IMR-90 (cell line): Measurements from ENCODE around the gene SHROOM4. TPM values are rescaled to one million over a fixed set of nuclear protein-coding genes. Genes with fewer than 3 reads are reported as not detected.

Experiments used
- ATAC-seq: fragments of 200-7000 bp; cut with Tn5 transposase; 2 replicates; pipeline ENCODE4 v1.9.1; 2020; ENCODE audit warnings: low read depth, mild to moderate bottlenecking, moderate library complexity
- BruUV-seq: library from RNA; stranded (reverse); fragments of 400-500 nt; replicated peaks from 2 replicates; lab custom pipeline; 2021; lab: Mats Ljungman, UMichigan
- CTCF ChIA-PET: fragments of 300-600 bp; formaldehyde crosslinking; extraction: SDS; loops from one replicate; lab custom pipeline; 2021; ENCODE audit warnings: antibody characterized with exemption; lab: Yijun Ruan, JAX
- POLR2A ChIA-PET: fragments of 300-600 bp; sonication (Branson Sonifier 250); formaldehyde crosslinking; loops from one replicate; lab custom pipeline; 2022; ENCODE audit warnings: antibody characterized with exemption; ENCODE audit not compliant: unreplicated experiment; lab: Charles Lee
- DNase-seq: peaks from one replicate; pipeline ENCODE4 v3.0.0; 2013
- H2AFZ ChIP-seq: replicated peaks from 2 replicates; pipeline ENCODE3; 2013; ENCODE audit warnings: low read length, mild to moderate bottlenecking; ENCODE audit not compliant: poor library complexity
- H2AK5ac ChIP-seq: 2 replicates; pipeline ENCODE4 v1.6.1; 2013; ENCODE audit warnings: low read depth, low read length, inconsistent platforms
- H2AK9ac ChIP-seq: replicated peaks from 2 replicates; pipeline ENCODE3; 2013; ENCODE audit warnings: mild to moderate bottlenecking, low read depth, low read length, moderate library complexity; ENCODE audit not compliant: poor library complexity
- H2BK120ac ChIP-seq: 2 replicates; pipeline ENCODE4 v1.6.1; 2013; ENCODE audit warnings: low read depth, low read length, inconsistent platforms
- H2BK15ac ChIP-seq: 3 replicates; pipeline ENCODE4 v1.6.1; 2013; ENCODE audit warnings: low read depth, low read length, inconsistent platforms
- H2BK20ac ChIP-seq: 2 replicates; pipeline ENCODE4 v1.6.1; 2013; ENCODE audit warnings: low read depth, mild to moderate bottlenecking, inconsistent platforms, low read length, moderate library complexity
- H2BK5ac ChIP-seq: 2 replicates; pipeline ENCODE4 v1.6.1; 2013; ENCODE audit warnings: mild to moderate bottlenecking, low read depth, low read length, inconsistent platforms; ENCODE audit not compliant: poor library complexity, severe bottlenecking
- H3K14ac ChIP-seq: replicated peaks from 2 replicates; pipeline ENCODE4 v1.6.1; 2013; ENCODE audit warnings: low read depth, low read length, inconsistent platforms
- H3K18ac ChIP-seq: 2 replicates; pipeline ENCODE4 v1.6.1; 2013; ENCODE audit warnings: low read depth, low read length, control low read depth
- H3K23ac ChIP-seq: 2 replicates; pipeline ENCODE4 v1.6.1; 2013; ENCODE audit warnings: low read depth, low read length, inconsistent platforms
- H3K27ac ChIP-seq: 2 replicates; pipeline ENCODE4 v1.5.1; 2013; ENCODE audit warnings: mild to moderate bottlenecking, control low read depth, low read length; ENCODE audit not compliant: insufficient read depth
- H3K27me3 ChIP-seq: 2 replicates; pipeline ENCODE4 v1.6.1; 2013; ENCODE audit warnings: low read length; ENCODE audit not compliant: control insufficient read depth, insufficient read depth
- H3K36me3 ChIP-seq: 2 replicates; pipeline ENCODE4 v1.6.1; 2013; ENCODE audit warnings: low read length, mixed read lengths; ENCODE audit not compliant: control insufficient read depth, insufficient read depth
- H3K4ac ChIP-seq: 2 replicates; pipeline ENCODE4 v1.6.1; 2013; ENCODE audit warnings: low read depth, low read length, inconsistent platforms
- H3K4me1 ChIP-seq: 2 replicates; pipeline ENCODE4 v1.6.1; 2013; ENCODE audit warnings: low read length, mixed read lengths; ENCODE audit not compliant: control insufficient read depth, insufficient read depth
- H3K4me2 ChIP-seq: 2 replicates; pipeline ENCODE4 v1.6.1; 2013; ENCODE audit warnings: low read depth, mild to moderate bottlenecking, control low read depth, low read length, moderate library complexity
- H3K4me3 ChIP-seq: 2 replicates; pipeline ENCODE4 v1.5.1; 2013; ENCODE audit warnings: low read depth, mild to moderate bottlenecking, control low read depth, low read length, moderate library complexity; ENCODE audit not compliant: insufficient read depth
- H3K56ac ChIP-seq: 2 replicates; pipeline ENCODE4 v1.6.1; 2013; ENCODE audit warnings: low read length, inconsistent platforms; ENCODE audit not compliant: insufficient read depth; ENCODE audit errors: extremely low read depth
- H3K79me1 ChIP-seq, 2 experiments: 2 replicates each; pipeline ENCODE4 v1.6.1; 2013; ENCODE audit warnings: low read length in 2 of 2, inconsistent platforms in 1 of 2, low read depth in 1 of 2
- H3K9ac ChIP-seq: 2 replicates; pipeline ENCODE4 v1.6.1; 2013; ENCODE audit warnings: low read depth, low read length, control low read depth
- H3K9me1 ChIP-seq: 2 replicates; pipeline ENCODE4 v1.6.1; 2013; ENCODE audit warnings: low read length, inconsistent platforms; ENCODE audit not compliant: insufficient read depth
- H3K9me3 ChIP-seq: 2 replicates; pipeline ENCODE4 v1.6.1; 2013; ENCODE audit warnings: low read length; ENCODE audit not compliant: control insufficient read depth, insufficient read depth
- H4K20me1 ChIP-seq: 2 replicates; pipeline ENCODE4 v1.6.1; 2013; ENCODE audit warnings: low read length, inconsistent platforms; ENCODE audit not compliant: insufficient read depth
- H4K5ac ChIP-seq: 2 replicates; pipeline ENCODE4 v1.6.1; 2013; ENCODE audit warnings: mild to moderate bottlenecking, low read depth, low read length, control low read depth
- H4K8ac ChIP-seq, 2 experiments: 2 replicates each; pipeline ENCODE4 v1.6.1; 2013; ENCODE audit warnings: low read depth in 2 of 2, low read length in 2 of 2, control low read depth in 1 of 2, inconsistent platforms in 1 of 2
- H4K91ac ChIP-seq: 2 replicates; pipeline ENCODE4 v1.6.1; 2013; ENCODE audit warnings: low read depth, low read length, inconsistent platforms; ENCODE audit not compliant: insufficient read depth
- FOS ChIP-seq: fragments of 150-350 bp; IDR thresholded peaks from 2 replicates; pipeline ENCODE4 v1.6.1; 2016; ENCODE audit warnings: low read depth, low read length
- WGBS, 2 experiments: methylation state at CpG; one replicate each; pipeline versions ENCODE4 v1.1.5 to v1.1.7; 2013; ENCODE audit warnings: missing lambda C conversion rate in 2 of 2; ENCODE audit not compliant: insufficient read length in 1 of 2; ENCODE audit errors: extremely low coverage in 2 of 2; 5-methylcytosine and 5-hydroxymethylcytosine counted together
- dilution Hi-C: fragments of 300-500 bp; cut with HindIII; formaldehyde crosslinking; loops from one replicate; pipeline ENCODE4 v1.14.3; 2018; ENCODE audit warnings: low sequenced_read_pairs; ENCODE audit not compliant: unreplicated experiment
- in situ Hi-C: fragments of 300-500 bp; cut with MboI; formaldehyde crosslinking; loops from 3 replicates; pipeline ENCODE4 v1.14.3; 2019; ENCODE audit warnings: low sequenced_read_pairs, inconsistent platforms, mixed read lengths
- intact Hi-C: fragments of 100-400 bp; cut with micrococcal nuclease; formaldehyde crosslinking; loops from 2 replicates; pipeline ENCODE4 v1.10.0; 2022
- polyA plus RNA-seq, 3 experiments: library from polyadenylated mRNA; depleted of rRNA; stranded (reverse); fragments of >200 nt; gene quantifications; 2 replicates each; pipeline ENCODE4 v1.2.3, GENCODE V29; 2012; ENCODE audit warnings: low replicate concordance in 1 of 3
- total RNA-seq: library from RNA; depleted of rRNA; stranded (reverse); fragments of >200 nt; gene quantifications from 2 replicates; pipeline ENCODE4 v1.2.3, GENCODE V29; 2012
- TF ChIP-seq, protein P1 (sequence below): conservative IDR thresholded peaks from 2 replicates; pipeline ENCODE4 v1.5.1; 2012; ENCODE audit warnings: mild to moderate bottlenecking, low read depth, low read length, improper control_type of control experiment

The SHROOM4 gene
- total and polyA plus RNA-seq, 2 of the 4 experiments (the other 2 are of a cell fraction): 1.0 to 2.2 TPM

DNA sequence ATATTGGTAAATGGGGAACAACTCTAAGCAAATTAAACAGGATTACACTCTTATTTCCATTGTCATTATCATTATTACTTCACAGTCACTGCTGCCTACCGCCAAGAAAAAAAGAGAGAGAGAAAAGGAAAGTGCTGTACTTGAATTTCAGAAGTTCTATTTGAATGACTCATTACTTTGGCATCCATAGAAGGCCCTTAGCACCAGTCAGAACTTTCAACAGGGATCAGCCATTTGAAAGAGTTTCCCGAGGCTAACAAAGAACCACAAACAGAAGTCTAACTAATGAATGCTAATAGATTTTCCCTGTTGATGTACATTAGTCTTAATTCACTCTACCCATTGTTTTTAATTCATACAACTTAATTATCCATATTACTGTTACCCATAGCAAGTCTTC lies 116.3 kb downstream of the SHROOM4 start:
- Histone ChIP-seq H2AFZ (no peak overlapping the region), H4K20me1 (no peaks in the 10 kb centered on the region), H2BK5ac (peak overlapping the region; percentile 41), H2AK5ac (no peak overlapping the region), H3K79me1 (no peaks in the 10 kb centered on the region), H2AK9ac (no peak overlapping the region), H2BK120ac (no peak overlapping the region), H3K4me2 (peak overlapping the region; percentile 57; the same call in 1 of the 2 replicates), H4K91ac (no peak overlapping the region), H2BK20ac (no peak overlapping the region), H3K4me3 (no peak overlapping the region), H3K27ac (no peak overlapping the region), H2BK15ac (no peak overlapping the region), H3K9me3 (no peaks in the 10 kb centered on the region), H3K4me1 (peaks cover 3% of the 10 kb centered on the region; the same call in 1 of the 2 replicates), H3K9me1 (no peaks in the 10 kb centered on the region), H4K5ac (no peak overlapping the region), H3K56ac (no peak overlapping the region), H3K36me3 (no peaks in the 10 kb centered on the region), H3K4ac (no peak overlapping the region), H3K18ac (no peak overlapping the region), H3K23ac (no peak overlapping the region), H3K9ac (no peak overlapping the region), H3K14ac (no peak overlapping the region), H3K27me3 (no peaks in the 10 kb centered on the region), H4K8ac (no peak overlapping the region)
- BruUV-seq: no TSS peak
- ChIA-PET CTCF (no interaction called here), POLR2A (no interaction called here)
- ATAC-seq (peak; percentile 84), DNase-seq (peak; percentile 79)
- TF ChIP-seq, protein P1, sequence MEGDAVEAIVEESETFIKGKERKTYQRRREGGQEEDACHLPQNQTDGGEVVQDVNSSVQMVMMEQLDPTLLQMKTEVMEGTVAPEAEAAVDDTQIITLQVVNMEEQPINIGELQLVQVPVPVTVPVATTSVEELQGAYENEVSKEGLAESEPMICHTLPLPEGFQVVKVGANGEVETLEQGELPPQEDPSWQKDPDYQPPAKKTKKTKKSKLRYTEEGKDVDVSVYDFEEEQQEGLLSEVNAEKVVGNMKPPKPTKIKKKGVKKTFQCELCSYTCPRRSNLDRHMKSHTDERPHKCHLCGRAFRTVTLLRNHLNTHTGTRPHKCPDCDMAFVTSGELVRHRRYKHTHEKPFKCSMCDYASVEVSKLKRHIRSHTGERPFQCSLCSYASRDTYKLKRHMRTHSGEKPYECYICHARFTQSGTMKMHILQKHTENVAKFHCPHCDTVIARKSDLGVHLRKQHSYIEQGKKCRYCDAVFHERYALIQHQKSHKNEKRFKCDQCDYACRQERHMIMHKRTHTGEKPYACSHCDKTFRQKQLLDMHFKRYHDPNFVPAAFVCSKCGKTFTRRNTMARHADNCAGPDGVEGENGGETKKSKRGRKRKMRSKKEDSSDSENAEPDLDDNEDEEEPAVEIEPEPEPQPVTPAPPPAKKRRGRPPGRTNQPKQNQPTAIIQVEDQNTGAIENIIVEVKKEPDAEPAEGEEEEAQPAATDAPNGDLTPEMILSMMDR: no peak
- TF ChIP-seq FOS: peak; percentile 20; the same call in 1 of the 2 replicates
- in situ Hi-C loops: loop anchor here (10.0 kb wide), 1 partner anchor 207 kb away; no protein-coding TSS in a partner anchor
- dilution Hi-C loops: no loop called here
- intact Hi-C loops: loop anchor here (5.0 to 10.0 kb wide), 3 partner anchors 115 to 783 kb away; partner anchors contain the start of gene SHROOM4
- no CpG with 5 or more reads among the region's 2 CpGs for WGBS, 2 experiments
